K562 (cell line): ENCODE measurements around the gene PEX19. TPM values are rescaled to one million over a fixed set of nuclear protein-coding genes. Genes with fewer than 3 reads are reported as not detected.

Source experiments
- ATAC-seq: fragments of 200-7000 bp; cut with Tn5 transposase; 3 replicates; pipeline ENCODE4 v1.9.1; 2020; ENCODE audit warnings: moderate library complexity
- BruUV-seq: library from RNA; stranded (reverse); fragments of 400-500 nt; replicated peaks from 2 replicates; lab custom pipeline; 2021; lab: Mats Ljungman, UMichigan
- CTCF ChIA-PET: fragments of 300-600 bp; formaldehyde crosslinking; extraction: SDS; loops from one replicate; lab custom pipeline; 2021; ENCODE audit warnings: low intra/inter-chr PET ratio; lab: Yijun Ruan, JAX
- POLR2A ChIA-PET: fragments of 300-600, 350-650 bp; sonication (Branson Sonifier 250); formaldehyde crosslinking; extraction: SDS; loops from one replicate; lab custom pipeline; 2021; ENCODE audit warnings: antibody characterized with exemption, inconsistent platforms; lab: Yijun Ruan, JAX
- DNase-seq, 4 experiments: peaks; one replicate each; pipeline versions ENCODE4 v3.0.0 to v3.0.0-alpha.2; 2011 to 2018; ENCODE audit warnings: low spot score in 3 of 4, mixed read lengths in 3 of 4; ENCODE audit errors: extremely low read depth in 1 of 4
- FAIRE-seq: peaks from 2 replicates; lab custom pipeline; 2011; peaks lifted over from hg19 to GRCh38; lab: Jason Lieb, UNC
- H2AFZ ChIP-seq: 2 replicates; pipeline ENCODE4 v1.6.0; 2011; ENCODE audit warnings: low read depth, low read length, control low read depth, inconsistent platforms
- H3K27ac ChIP-seq: fragments of 200-600 bp; 3 replicates; pipeline ENCODE4 v1.8.0; 2011; ENCODE audit warnings: low read depth, mild to moderate bottlenecking, control low read depth, inconsistent platforms, low read length, moderate library complexity, mixed read lengths; ENCODE audit errors: extremely low read depth
- H3K27me3 ChIP-seq, 2 experiments: fragments of 300-600 bp in 1 of 2; 2 replicates in 1 of 2; 3 replicates in 1 of 2; pipeline versions ENCODE4 v1.6.0 to v1.8.0; 2011; ENCODE audit warnings: inconsistent platforms in 2 of 2, low read length in 2 of 2, mild to moderate bottlenecking in 1 of 2, mixed read lengths in 1 of 2, moderate library complexity in 1 of 2; ENCODE audit not compliant: control insufficient read depth in 2 of 2, insufficient read depth in 2 of 2
- H3K36me3 ChIP-seq: fragments of 300-600 bp; 3 replicates; pipeline ENCODE4 v1.8.0; 2011; ENCODE audit warnings: mild to moderate bottlenecking, low read length, inconsistent platforms; ENCODE audit not compliant: control insufficient read depth, insufficient read depth
- H3K4me1 ChIP-seq, 2 experiments: fragments of 200-600 bp in 1 of 2; replicated peaks in 1 of 2; 2 replicates in 1 of 2; 3 replicates in 1 of 2; pipeline versions ENCODE4 v1.5.1 to v1.8.0; 2011; ENCODE audit warnings: inconsistent platforms in 2 of 2, low read length in 2 of 2, mild to moderate bottlenecking in 1 of 2, mixed read lengths in 1 of 2, moderate library complexity in 1 of 2; ENCODE audit not compliant: control insufficient read depth in 2 of 2, insufficient read depth in 2 of 2
- H3K4me2 ChIP-seq: 2 replicates; pipeline ENCODE4 v1.6.1; 2011; ENCODE audit warnings: low read length, control low read depth, inconsistent platforms, mixed read lengths; ENCODE audit not compliant: insufficient read depth
- H3K4me3 ChIP-seq: fragments of 200-600 bp; sonication (generic), shearing (Covaris generic); 2 replicates; pipeline ENCODE4 v1.5.1; 2016; ENCODE audit warnings: control low read depth, inconsistent platforms
- H3K79me2 ChIP-seq: fragments of 200-600 bp; 3 replicates; pipeline ENCODE4 v1.8.0; 2011; ENCODE audit warnings: low read length, inconsistent platforms; ENCODE audit not compliant: control insufficient read depth, insufficient read depth
- H3K9ac ChIP-seq, 2 experiments: 2 replicates each; pipeline versions ENCODE4 v1.6.0 to v1.6.1; 2011; ENCODE audit warnings: low read depth in 2 of 2, low read length in 2 of 2, control low read depth in 1 of 2, inconsistent platforms in 1 of 2, mild to moderate bottlenecking in 1 of 2, mixed read lengths in 1 of 2; ENCODE audit not compliant: insufficient read depth in 1 of 2
- H3K9me1 ChIP-seq: one replicate; pipeline ENCODE4 v1.6.0; 2011; ENCODE audit warnings: inconsistent platforms, mild to moderate bottlenecking, low read length, moderate library complexity; ENCODE audit not compliant: control insufficient read depth, insufficient read depth
- H3K9me3 ChIP-seq: replicated peaks from 2 replicates; pipeline ENCODE4 v1.5.1; 2011; ENCODE audit warnings: low read depth, low read length, inconsistent platforms; ENCODE audit not compliant: control insufficient read depth, insufficient read depth
- H4K20me1 ChIP-seq: replicated peaks from 2 replicates; pipeline ENCODE4 v1.6.1; 2011; ENCODE audit warnings: low read length, inconsistent platforms, mixed read lengths; ENCODE audit not compliant: control insufficient read depth, insufficient read depth
- BCLAF1 ChIP-seq, 2 experiments: fragments of 450-650 bp in 1 of 2; IDR thresholded peaks; 2 replicates each; pipeline ENCODE4 v1.6.1; 2011 to 2017; ENCODE audit warnings: low read depth in 2 of 2, antibody characterized with exemption in 1 of 2, borderline replicate concordance in 1 of 2, low read length in 1 of 2, mild to moderate bottlenecking in 1 of 2, mixed read lengths in 1 of 2; ENCODE audit not compliant: control insufficient read depth in 1 of 2
- MITF ChIP-seq: IDR thresholded peaks from 2 replicates; pipeline ENCODE4 v1.6.1; 2014; ENCODE audit warnings: antibody characterized with exemption
- NFIC ChIP-seq: fragments of 450-650 bp; IDR thresholded peaks from 2 replicates; pipeline ENCODE4 v1.6.1; 2017; ENCODE audit warnings: mild to moderate bottlenecking, inconsistent platforms
- NFIX ChIP-seq: fragments of 250-450 bp; sonication (Bioruptor Pico); IDR thresholded peaks from 2 replicates; pipeline ENCODE4 v1.4.0; 2020; ENCODE audit warnings: low read depth, mild to moderate bottlenecking, moderate library complexity
- ZNF507 ChIP-seq: conservative IDR thresholded peaks from 2 replicates; pipeline ENCODE4 v1.6.1; 2017; ENCODE audit warnings: missing genetic modification characterization, missing compliant biosample characterization
- ZNF583 ChIP-seq: fragments of 250-450 bp; sonication (Bioruptor Pico); IDR thresholded peaks from 2 replicates; pipeline ENCODE4 v1.4.0; 2020
- ZNF79 ChIP-seq: fragments of 250-450 bp; sonication (Bioruptor Pico); IDR thresholded peaks from 2 replicates; pipeline ENCODE4 v1.4.0; 2020; ENCODE audit warnings: low read depth, mild to moderate bottlenecking, moderate library complexity
- in situ Hi-C: fragments of 300-500 bp; cut with MboI; formaldehyde crosslinking; loops from 4 replicates; pipeline ENCODE4 v1.15.0; 2018; ENCODE audit warnings: inconsistent platforms, mixed read lengths
- intact Hi-C: fragments of 100-400 bp; cut with micrococcal nuclease; formaldehyde crosslinking; loops from 2 replicates; pipeline ENCODE4 v1.14.2; 2022
- polyA plus RNA-seq, 8 experiments: library from polyadenylated mRNA; depleted of rRNA in 4 of 8; stranded (reverse) in 5 of 8; unstranded in 3 of 8; fragments of >200 nt; fragmentation: Nextera tagmentation in 2 of 8; fragmentation: Illumina TruSeq in 1 of 8; extraction: Ambion mirVana in 2 of 8; extraction: Trizol in 1 of 8; gene quantifications; 2 replicates each; pipeline versions ENCODE4 v1.2.1 to v1.2.3, GENCODE V29; 2011 to 2014; ENCODE audit warnings: inconsistent platforms in 1 of 8, missing spikeins in 1 of 8
- total RNA-seq, 7 experiments: library from RNA; depleted of rRNA in 6 of 7; stranded (reverse); fragments of >200 nt in 6 of 7; fragmentation: Illumina TruSeq in 2 of 7; extraction: Trizol in 2 of 7; gene quantifications; 2 replicates each; pipeline versions ENCODE4 v1.2.1 to v1.2.3, GENCODE V29; 2011 to 2021; ENCODE audit warnings: low replicate concordance in 1 of 7

The PEX19 gene
- total and polyA plus RNA-seq, 9 of the 15 experiments (the other 6 are each of a cell fraction or from before 2014, with no cell fraction given): 32.5 to 103 (median 59.8) TPM

GRCh38 chr1:160232911-160233310, 52.0 kb downstream of the PEX19 start:
- no peaks in the 10 kb centered on the region for H3K9me1 ChIP-seq
- FAIRE-seq (no peak), DNase-seq (no peak), ATAC-seq (no peak)
- no peaks in the 10 kb centered on the region for H3K27me3 ChIP-seq
- BruUV-seq: no TSS peak
- H3K27ac ChIP-seq: no peak overlapping the region
- in situ Hi-C loops (no loop called here), intact Hi-C loops (no loop called here)
- no peak overlapping the region for H3K4me3 ChIP-seq
- no peaks in the 10 kb centered on the region for H3K9me3 ChIP-seq
- POLR2A ChIA-PET: interaction anchor here (1.0 to 1.3 kb wide), 2 partner anchors 10 to 13 kb away, joined by 3 to 5 read pairs; no protein-coding TSS in a partner anchor
- H3K36me3 ChIP-seq: peaks cover 92% of the 10 kb centered on the region
- CTCF ChIA-PET: no interaction called here
- no peaks in the 10 kb centered on the region for H4K20me1 ChIP-seq
- H3K4me2 ChIP-seq: no peak overlapping the region
- no peak overlapping the region for H2AFZ ChIP-seq
- H3K79me2 ChIP-seq: no peaks in the 10 kb centered on the region
- TF ChIP-seq ZNF79 (CRISPR knock-in tag) (no peak), ZNF583 (CRISPR knock-in tag) (no peak)
- no peaks in the 10 kb centered on the region for H3K4me1 ChIP-seq
- H3K9ac ChIP-seq: no peak overlapping the region

- CTCF ChIA-PET: no interaction called here
- no peaks in the 10 kb centered on the region for H3K27me3 ChIP-seq
- intact Hi-C loops: no loop called here
- POLR2A ChIA-PET: interaction anchor here (0.8 kb wide), 1 partner anchor 21 kb away, joined by 3 read pairs; no protein-coding TSS in a partner anchor
- peaks cover 94% of the 10 kb centered on the region for H3K36me3 ChIP-seq
- no peak overlapping the region for H3K9ac ChIP-seq
- TF ChIP-seq MITF (no peak), NFIC (peak; percentile 86), BCLAF1 (IDR thresholded peaks at IDR 0.05; ENCODE audit: borderline replicate concordance in 1 of 2, control insufficient read depth in 1 of 2, low read depth in 2 of 2, low read length in 1 of 2) (no peak), ZNF507 (tag) (no peak), NFIX (CRISPR knock-in tag) (peak; percentile 63; the same call in 1 of the 2 replicates)
- no peaks in the 10 kb centered on the region for H3K9me1 ChIP-seq
- DNase-seq: no peak
- no peak for FAIRE-seq
- H3K4me1 ChIP-seq: no peaks in the 10 kb centered on the region
- in situ Hi-C loops: no loop called here
- no peak overlapping the region for H3K4me3 ChIP-seq
- no peaks in the 10 kb centered on the region for H3K79me2 ChIP-seq
- no peak overlapping the region for H3K4me2 ChIP-seq
- ATAC-seq: no peak
- BruUV-seq: no TSS peak
- H3K27ac ChIP-seq: no peak overlapping the region
- no peaks in the 10 kb centered on the region for H3K9me3 ChIP-seq
- no peak overlapping the region for H2AFZ ChIP-seq
- no peaks in the 10 kb centered on the region for H4K20me1 ChIP-seq
Measured at GRCh38 chr1:160228431-160228830, 56.5 kb downstream of the PEX19 start.
